CD4-positive, alpha-beta T cell treated with Interleukin-17A for 4 hours (primary cell): ENCODE results near the gene CNNM2.
"Not testable (repeated sequence)": the region's sequence is repeated elsewhere in the genome, so short reads cannot be mapped to it uniquely, and the experiment has no call there.

Experiments
- DNase-seq: peaks from one replicate; pipeline ENCODE4 v3.0.0-alpha.2; 2020; ENCODE audit warnings: mixed read lengths

CNNM2 gene

DNA sequence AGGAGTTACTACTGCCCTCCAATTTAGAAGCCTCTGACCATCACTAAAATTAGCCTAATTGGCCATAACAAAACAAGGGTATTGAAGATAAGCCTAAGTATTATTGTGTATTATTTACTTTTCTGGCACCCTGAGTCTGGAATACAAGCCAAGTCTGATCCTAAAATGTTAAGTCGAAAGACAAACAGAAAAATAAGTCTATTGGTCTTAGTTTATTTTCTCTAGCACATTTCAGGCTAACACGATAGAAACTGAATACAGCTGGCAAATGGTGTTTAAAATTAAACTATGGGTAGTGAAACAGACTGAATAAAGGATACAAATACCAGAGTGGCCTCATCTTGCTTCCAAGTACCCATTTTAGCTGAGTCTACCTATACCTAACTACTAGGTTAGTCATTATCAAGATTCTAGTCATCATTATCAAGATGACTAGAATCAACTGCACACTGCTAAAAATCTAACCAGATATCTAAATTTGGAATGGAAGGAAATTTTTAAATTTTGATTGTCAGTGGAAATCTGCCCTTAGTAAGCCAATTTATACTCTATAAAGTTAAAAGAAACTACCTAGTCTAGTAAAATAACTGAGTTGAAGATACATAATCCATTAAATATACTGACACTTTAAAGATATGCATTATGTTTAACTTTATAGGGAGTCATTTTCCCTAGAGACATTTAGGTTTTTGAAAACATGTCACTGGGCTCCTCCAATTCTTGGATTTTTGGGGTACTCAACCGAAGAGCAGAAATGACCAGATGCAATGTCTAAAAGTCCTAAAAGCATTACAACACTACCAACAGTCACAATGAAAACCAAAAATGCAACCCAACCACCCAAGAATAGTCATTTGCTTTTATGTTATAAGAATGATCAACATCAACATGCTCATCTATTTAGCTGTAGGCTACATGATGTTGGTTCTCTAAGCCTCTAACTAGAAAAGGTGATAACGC is 194.1 kb downstream of the CNNM2 start:
- DNase-seq, result no peak

GRCh38 chr10:103114876-103115275 is 196.8 kb downstream of the CNNM2 start:
- no peak for DNase-seq

DNA sequence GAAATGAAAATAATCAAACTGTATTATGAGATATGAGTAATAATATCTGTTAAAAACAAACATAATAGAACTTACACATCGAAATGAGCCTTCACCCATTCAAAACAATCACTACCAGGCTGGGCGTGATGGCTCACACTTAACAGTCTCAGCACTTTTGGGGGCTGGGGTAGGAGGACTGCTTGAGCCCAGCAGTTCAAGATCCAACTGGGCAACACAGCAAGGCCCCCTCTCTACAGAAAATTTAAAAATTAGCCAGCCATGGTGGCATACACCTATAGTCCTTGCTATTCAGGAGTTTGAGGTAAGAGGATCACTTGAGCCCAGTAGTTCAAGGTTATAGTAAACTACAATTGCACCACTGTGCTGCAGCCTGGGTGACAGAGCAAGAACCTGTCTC is 199.2 kb downstream of the CNNM2 start:
- no peak for DNase-seq

DNA sequence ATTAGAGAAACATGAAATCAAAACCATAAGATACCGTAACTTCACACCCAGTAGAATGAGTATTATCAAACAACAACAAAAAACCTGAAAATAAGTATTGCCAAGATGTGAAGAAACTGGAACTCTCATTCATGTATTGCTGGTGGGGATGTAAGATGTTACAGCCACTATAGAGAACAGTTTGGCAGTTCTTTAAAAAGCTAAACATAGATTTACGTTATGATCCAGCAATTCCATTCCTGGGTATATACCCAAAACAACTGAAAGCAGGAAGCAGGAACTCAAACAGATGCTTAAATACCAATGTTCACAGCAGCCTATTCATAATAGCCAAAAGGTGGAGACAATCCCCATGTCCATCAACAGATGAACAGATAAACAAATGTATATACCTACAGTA is 202.5 kb downstream of the CNNM2 start:
- no peak for DNase-seq

GRCh38 chr10:103120977-103121735 is 203.1 kb downstream of the CNNM2 start:
- DNase-seq, result no peak

- no peak for DNase-seq
Observed at GRCh38 chr10:103123282-103124024, 205.4 kb downstream of the CNNM2 start.

- no peak for DNase-seq
Observed at GRCh38 chr10:103124420-103125096, 206.5 kb downstream of the CNNM2 start.

- DNase-seq, result no peak
Observed at GRCh38 chr10:103125323-103126267, 207.5 kb downstream of the CNNM2 start.

GRCh38 chr10:103127241-103127640 is 209.1 kb downstream of the CNNM2 start:
- no peak for DNase-seq

GRCh38 chr10:103130180-103130579 is 212.1 kb downstream of the CNNM2 start:
- DNase-seq, result not testable (repeated sequence)

DNA sequence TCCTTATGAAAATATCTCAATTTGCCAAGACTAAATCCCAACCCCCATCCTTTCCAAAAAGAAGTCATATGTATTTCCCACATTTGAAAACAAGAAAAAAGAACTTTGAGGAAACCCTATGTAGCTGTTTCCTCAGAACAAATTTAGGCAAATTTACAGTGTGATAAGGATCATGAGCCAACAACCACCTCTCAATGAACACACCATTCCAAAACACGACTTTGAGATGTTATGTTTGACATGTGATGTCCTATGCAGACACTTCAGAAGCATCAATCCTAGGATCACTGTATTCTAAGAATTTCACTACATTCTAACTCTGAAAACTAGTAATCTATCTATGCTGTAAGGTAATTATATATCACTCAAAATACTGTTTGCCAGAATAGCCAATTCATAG is 212.8 kb downstream of the CNNM2 start:
- no peak for DNase-seq

GRCh38 chr10:103135168-103135567 is 217.1 kb downstream of the CNNM2 start:
- DNase-seq, result not testable (repeated sequence)

GRCh38 chr10:103139803-103140202 is 221.7 kb downstream of the CNNM2 start:
- DNase-seq, result no peak
